OCI-LY7 (cell line): ENCODE data around the gene LHPP. TPM values are rescaled to one million over a fixed set of nuclear protein-coding genes. Genes with fewer than 3 reads are reported as not detected.

Source experiments
- BruUV-seq: library from RNA; stranded (reverse); fragments of 400-500 nt; replicated peaks from 2 replicates; lab custom pipeline; 2021; lab: Mats Ljungman, UMichigan
- CTCF ChIA-PET: fragments of 300-600 bp; sonication (Branson Sonifier 250); formaldehyde crosslinking; loops from one replicate; lab custom pipeline; 2022; ENCODE audit warnings: antibody characterized with exemption; ENCODE audit not compliant: unreplicated experiment; lab: Charles Lee
- POLR2A ChIA-PET: fragments of 300-600 bp; sonication (Branson Sonifier 250); formaldehyde crosslinking; loops from one replicate; lab custom pipeline; 2022; ENCODE audit warnings: antibody characterized with exemption; lab: Charles Lee
- DNase-seq: peaks from one replicate; pipeline ENCODE4 v3.0.0-alpha.2; 2015; ENCODE audit warnings: low spot score
- H2AFZ ChIP-seq: fragments of 200-600 bp; sonication (generic), shearing (Covaris generic); 2 replicates; pipeline ENCODE4 v1.6.1; 2014; ENCODE audit warnings: mild to moderate bottlenecking, antibody characterized with exemption, low read length, moderate library complexity
- H3K27ac ChIP-seq: fragments of 200-600 bp; sonication (generic); 2 replicates; pipeline ENCODE4 v1.5.1; 2014; ENCODE audit warnings: mixed run types, low read depth, mild to moderate bottlenecking, moderate library complexity, low read length, inconsistent platforms; ENCODE audit not compliant: poor library complexity, severe bottlenecking
- H3K36me3 ChIP-seq: fragments of 200-600 bp; sonication (generic); 2 replicates; pipeline ENCODE4 v1.6.1; 2014; ENCODE audit warnings: mild to moderate bottlenecking, antibody characterized with exemption, low read length, moderate library complexity, mixed read lengths; ENCODE audit not compliant: insufficient read depth
- H3K4me1 ChIP-seq: fragments of 200-600 bp; sonication (generic); 2 replicates; pipeline ENCODE4 v1.5.1; 2014; ENCODE audit warnings: mild to moderate bottlenecking, low read length; ENCODE audit not compliant: insufficient read depth, poor library complexity, severe bottlenecking
- H3K4me2 ChIP-seq: fragments of 200-600 bp; sonication (generic); 2 replicates; pipeline ENCODE4 v1.6.1; 2014; ENCODE audit warnings: mild to moderate bottlenecking, low read length
- H3K4me3 ChIP-seq: fragments of 200-600 bp; sonication (generic); 2 replicates; pipeline ENCODE4 v1.5.1; 2014; ENCODE audit warnings: mild to moderate bottlenecking, low read depth, low read length; ENCODE audit not compliant: poor library complexity, severe bottlenecking
- H3K79me2 ChIP-seq: fragments of 200-600 bp; sonication (generic); 2 replicates; pipeline ENCODE4 v1.6.1; 2016; ENCODE audit warnings: low read depth, mild to moderate bottlenecking, low read length, moderate library complexity, mixed read lengths; ENCODE audit not compliant: insufficient read depth
- H3K9me2 ChIP-seq: fragments of 200-600 bp; sonication (generic); 2 replicates; pipeline ENCODE4 v1.6.1; 2016; ENCODE audit warnings: mild to moderate bottlenecking, low read length, mixed read lengths; ENCODE audit not compliant: insufficient read depth
- H3K9me3 ChIP-seq: fragments of 200-600 bp; sonication (generic); 2 replicates; pipeline ENCODE4 v1.6.1; 2014; ENCODE audit warnings: mild to moderate bottlenecking, mixed run types, low read length, mixed read lengths
- H4K20me1 ChIP-seq: fragments of 200-600 bp; sonication (generic); 2 replicates; pipeline ENCODE4 v1.6.1; 2014; ENCODE audit warnings: mild to moderate bottlenecking, antibody characterized with exemption, low read length, moderate library complexity, mixed read lengths; ENCODE audit not compliant: insufficient read depth
- CTCF ChIP-seq: fragments of 200-600 bp; sonication (generic); conservative IDR thresholded peaks from 2 replicates; pipeline ENCODE4 v1.5.1; 2014; ENCODE audit warnings: mild to moderate bottlenecking, antibody characterized with exemption, low read length, moderate library complexity, mixed read lengths
- EZH2phosphoT487 ChIP-seq: fragments of 200-600 bp; sonication (generic); IDR thresholded peaks from 2 replicates; pipeline ENCODE4 v1.6.1; 2018; ENCODE audit warnings: low read depth, borderline replicate concordance, mild to moderate bottlenecking, mixed run types, antibody characterized with exemption, low read length, moderate library complexity, mixed read lengths
- intact Hi-C: fragments of 100-400 bp; cut with micrococcal nuclease; formaldehyde crosslinking; loops from one replicate; pipeline ENCODE4 v1.10.0; 2022; ENCODE audit not compliant: unreplicated experiment
- total RNA-seq, 2 experiments: library from RNA; depleted of rRNA in 1 of 2; stranded (reverse); fragments of >200 nt in 1 of 2; shearing (Covaris generic) in 1 of 2; gene quantifications; 2 replicates each; pipeline ENCODE4 v1.2.3, GENCODE V29; 2014 to 2022

The LHPP gene
- total RNA-seq, 2 experiments from 2014 or later, result 30.3 to 65.2 TPM

GRCh38 chr10:124526621-124527267 is 65.1 kb downstream of the LHPP start:
- no peaks in the 10 kb centered on the region for H3K36me3 ChIP-seq
- H3K4me2 ChIP-seq, result no peak overlapping the region
- no peak overlapping the region for H3K4me3 ChIP-seq
- H4K20me1 ChIP-seq, result no peaks in the 10 kb centered on the region
- H3K9me3 ChIP-seq, result no peaks in the 10 kb centered on the region
- no peaks in the 10 kb centered on the region for H3K79me2 ChIP-seq
- H3K27ac ChIP-seq, result no peak overlapping the region
- DNase-seq, result no peak
- peaks cover 27% of the 10 kb centered on the region for H3K4me1 ChIP-seq
- intact Hi-C loops, result no loop called here
- ChIA-PET CTCF (no interaction called here), POLR2A (interaction anchor here (0.6 kb wide), 1 partner anchor 13 kb away, joined by 4 read pairs; no protein-coding TSS in a partner anchor)
- TF ChIP-seq EZH2phosphoT487, result no peak
- no peak for TF ChIP-seq CTCF
- H2AFZ ChIP-seq, result no peak overlapping the region
- H3K9me2 ChIP-seq, result no peaks in the 10 kb centered on the region
- no TSS peak for BruUV-seq

DNA sequence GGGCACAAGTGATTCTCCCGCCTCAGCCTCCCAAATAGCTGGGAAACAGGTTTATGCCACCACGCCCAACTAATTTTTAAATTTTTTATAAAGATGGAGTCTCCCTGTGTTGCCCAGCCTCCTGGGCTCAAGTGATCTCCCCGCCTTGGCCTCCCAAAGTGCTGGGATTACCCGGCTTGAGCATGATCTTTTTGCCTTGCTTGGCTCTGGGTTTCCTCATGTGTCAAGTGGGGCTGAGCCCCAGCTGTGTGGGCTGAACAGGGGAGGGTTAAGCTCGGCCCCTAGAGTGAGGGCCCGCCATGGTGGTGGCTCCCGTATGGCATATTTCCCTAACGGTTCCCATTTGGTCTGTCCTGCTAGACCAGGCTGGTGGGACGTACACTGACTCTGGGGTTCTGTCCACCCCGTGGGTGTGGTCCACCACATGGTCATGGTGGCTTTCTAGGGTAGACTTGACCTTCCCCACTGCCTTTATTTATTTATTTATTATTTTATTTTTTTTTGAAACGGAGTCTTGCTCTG is 66.3 kb downstream of the LHPP start:
- no peak overlapping the region for H3K4me3 ChIP-seq
- no peaks in the 10 kb centered on the region for H3K9me2 ChIP-seq
- H3K4me2 ChIP-seq, result no peak overlapping the region
- no TSS peak for BruUV-seq
- ChIA-PET CTCF (no interaction called here), POLR2A (no interaction called here)
- no peaks in the 10 kb centered on the region for H3K79me2 ChIP-seq
- H2AFZ ChIP-seq, result no peak overlapping the region
- H3K27ac ChIP-seq, result no peak overlapping the region
- no peaks in the 10 kb centered on the region for H3K9me3 ChIP-seq
- intact Hi-C loops, result no loop called here
- TF ChIP-seq EZH2phosphoT487 (no peak), CTCF (no peak)
- peaks cover 37% of the 10 kb centered on the region for H3K4me1 ChIP-seq
- no peak for DNase-seq
- no peaks in the 10 kb centered on the region for H3K36me3 ChIP-seq
- no peaks in the 10 kb centered on the region for H4K20me1 ChIP-seq
